Activated B cell treated with CpG ODN at 0.5 μM for 24 hours (primary cell): ENCODE measurements around the gene RASGEF1C. TPM values are rescaled to one million over a fixed set of nuclear protein-coding genes. Genes with fewer than 3 reads are reported as not detected.

Experiments used
- ATAC-seq: fragments of 200-7000 bp; cut with Tn5 transposase; one replicate; pipeline ENCODE4 v1.10.0; 2021; ENCODE audit warnings: low read depth, mild to moderate bottlenecking, moderate library complexity
- CTCF ChIA-PET: fragments of 350-600 bp; sonication (Branson Sonifier 250); formaldehyde crosslinking; loops from one replicate; lab custom pipeline; 2021; ENCODE audit warnings: antibody characterized with exemption; lab: Charles Lee
- POLR2A ChIA-PET: fragments of 350-600 bp; sonication (Branson Sonifier 250); formaldehyde crosslinking; loops from one replicate; lab custom pipeline; 2021; ENCODE audit warnings: antibody characterized with exemption; lab: Charles Lee
- DNase-seq: peaks from one replicate; pipeline ENCODE4 v3.0.0; 2022
- H3K27ac Mint-ChIP-seq: one replicate; pipeline ENCODE4 v1.8.0; 2020; ENCODE audit warnings: mixed read lengths
- H3K27me3 Mint-ChIP-seq: one replicate; pipeline ENCODE4 v1.8.0; 2021; ENCODE audit warnings: mixed read lengths
- H3K36me3 Mint-ChIP-seq: one replicate; pipeline ENCODE4 v1.8.0; 2021; ENCODE audit warnings: low read depth, mixed read lengths
- H3K4me1 Mint-ChIP-seq: one replicate; pipeline ENCODE4 v1.8.0; 2021; ENCODE audit warnings: mixed read lengths
- H3K4me3 Mint-ChIP-seq: one replicate; pipeline ENCODE4 v1.8.0; 2020; ENCODE audit warnings: mild to moderate bottlenecking, mixed read lengths
- H3K9me3 Mint-ChIP-seq: one replicate; pipeline ENCODE4 v1.8.0; 2020; ENCODE audit warnings: mixed read lengths
- intact Hi-C: fragments of 100-400 bp; cut with micrococcal nuclease; formaldehyde crosslinking; loops from one replicate; pipeline ENCODE4 v1.15.1; 2024
- total RNA-seq: library from RNA; stranded (reverse); gene quantifications from 2 replicates; pipeline ENCODE4 v1.2.3, GENCODE V29; 2022
- TF ChIP-seq, protein P1 (sequence below): fragments of 200-600 bp; IDR thresholded peaks from one replicate; pipeline ENCODE4 v1.8.0; 2022; ENCODE audit warnings: antibody characterized with exemption, mild to moderate bottlenecking

The RASGEF1C gene
- total RNA-seq, 1 donor from 2014 or later: not detected

GRCh38 chr5:180104168-180104530 is 104.9 kb downstream of the RASGEF1C start:
- POLR2A ChIA-PET: no interaction called here
- no peak overlapping the region for H3K4me3 Mint-ChIP-seq
- ATAC-seq (no peak), DNase-seq (no peak)
- H3K9me3 Mint-ChIP-seq: peaks cover 20% of the 10 kb centered on the region
- no peak overlapping the region for H3K27ac Mint-ChIP-seq
- H3K4me1 Mint-ChIP-seq: no peaks in the 10 kb centered on the region
- TF ChIP-seq, protein P1, sequence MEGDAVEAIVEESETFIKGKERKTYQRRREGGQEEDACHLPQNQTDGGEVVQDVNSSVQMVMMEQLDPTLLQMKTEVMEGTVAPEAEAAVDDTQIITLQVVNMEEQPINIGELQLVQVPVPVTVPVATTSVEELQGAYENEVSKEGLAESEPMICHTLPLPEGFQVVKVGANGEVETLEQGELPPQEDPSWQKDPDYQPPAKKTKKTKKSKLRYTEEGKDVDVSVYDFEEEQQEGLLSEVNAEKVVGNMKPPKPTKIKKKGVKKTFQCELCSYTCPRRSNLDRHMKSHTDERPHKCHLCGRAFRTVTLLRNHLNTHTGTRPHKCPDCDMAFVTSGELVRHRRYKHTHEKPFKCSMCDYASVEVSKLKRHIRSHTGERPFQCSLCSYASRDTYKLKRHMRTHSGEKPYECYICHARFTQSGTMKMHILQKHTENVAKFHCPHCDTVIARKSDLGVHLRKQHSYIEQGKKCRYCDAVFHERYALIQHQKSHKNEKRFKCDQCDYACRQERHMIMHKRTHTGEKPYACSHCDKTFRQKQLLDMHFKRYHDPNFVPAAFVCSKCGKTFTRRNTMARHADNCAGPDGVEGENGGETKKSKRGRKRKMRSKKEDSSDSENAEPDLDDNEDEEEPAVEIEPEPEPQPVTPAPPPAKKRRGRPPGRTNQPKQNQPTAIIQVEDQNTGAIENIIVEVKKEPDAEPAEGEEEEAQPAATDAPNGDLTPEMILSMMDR: no peak
- CTCF ChIA-PET: no interaction called here
- intact Hi-C loops: no loop called here
- H3K27me3 Mint-ChIP-seq: peaks cover 5% of the 10 kb centered on the region
- H3K36me3 Mint-ChIP-seq: peaks cover 3% of the 10 kb centered on the region

- Mint-ChIP-seq H3K36me3 (peaks cover 3% of the 10 kb centered on the region), H3K4me1 (no peaks in the 10 kb centered on the region), H3K27me3 (peaks cover 5% of the 10 kb centered on the region), H3K4me3 (no peak overlapping the region), H3K27ac (no peak overlapping the region), H3K9me3 (peaks cover 20% of the 10 kb centered on the region)
- ChIA-PET CTCF (no interaction called here), POLR2A (no interaction called here)
- ATAC-seq: no peak
- DNase-seq: no peak
- TF ChIP-seq, protein P1: no peak
- intact Hi-C loops: no loop called here
These were observed 105.4 kb downstream of the RASGEF1C start for GRCh38 chr5:180103487-180104167.

GRCh38 chr5:180102636-180103035 is 106.4 kb downstream of the RASGEF1C start:
- CTCF ChIA-PET: no interaction called here
- Mint-ChIP-seq H3K27ac (no peak overlapping the region), H3K4me1 (no peaks in the 10 kb centered on the region), H3K36me3 (peaks cover 3% of the 10 kb centered on the region), H3K27me3 (peaks cover 5% of the 10 kb centered on the region), H3K9me3 (peaks cover 12% of the 10 kb centered on the region), H3K4me3 (no peak overlapping the region)
- intact Hi-C loops: no loop called here
- POLR2A ChIA-PET: no interaction called here
- no peak for ATAC-seq
- TF ChIP-seq, protein P1: no peak
- DNase-seq: no peak

DNA sequence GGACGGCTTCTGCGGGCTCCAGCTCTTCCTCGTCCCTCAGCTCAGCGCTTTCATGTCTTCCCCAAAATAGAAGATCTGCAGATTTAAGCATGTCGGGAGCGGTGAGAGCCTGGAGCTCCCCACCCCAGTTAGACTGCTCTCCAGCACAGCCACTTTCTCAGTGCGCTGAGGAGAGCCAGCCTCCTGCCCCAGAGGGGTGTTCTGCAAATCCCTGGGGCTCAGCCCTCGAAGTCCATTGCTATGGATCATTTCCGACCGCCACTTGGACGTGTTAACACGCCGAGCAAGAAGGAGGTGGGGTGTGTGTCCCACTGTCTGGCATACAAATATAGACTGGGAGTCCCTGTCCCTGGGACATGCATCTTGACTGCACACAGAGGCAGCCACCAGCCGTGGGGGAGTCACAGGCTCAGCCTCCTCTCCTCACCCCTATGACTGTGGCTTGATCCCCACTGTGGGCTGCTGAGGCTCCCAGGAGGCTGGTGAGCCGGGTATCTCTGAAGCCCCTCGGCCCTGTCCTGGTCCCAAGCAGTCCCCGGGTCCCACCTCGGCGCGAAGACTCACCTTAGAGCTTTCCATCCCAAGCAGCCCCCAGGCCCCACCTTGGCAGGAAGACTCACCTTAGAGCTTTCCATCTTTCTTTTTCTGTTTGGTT is 107.4 kb downstream of the RASGEF1C start:
- no peaks in the 10 kb centered on the region for H3K4me1 Mint-ChIP-seq
- H3K9me3 Mint-ChIP-seq: peaks cover 5% of the 10 kb centered on the region
- no peak for DNase-seq
- no peak for ATAC-seq
- H3K4me3 Mint-ChIP-seq: no peak overlapping the region
- H3K27ac Mint-ChIP-seq: no peak overlapping the region
- H3K36me3 Mint-ChIP-seq: peaks cover 2% of the 10 kb centered on the region
- CTCF ChIA-PET: no interaction called here
- TF ChIP-seq, protein P1: no peak
- intact Hi-C loops: no loop called here
- peaks cover 5% of the 10 kb centered on the region for H3K27me3 Mint-ChIP-seq
- POLR2A ChIA-PET: no interaction called here

DNA sequence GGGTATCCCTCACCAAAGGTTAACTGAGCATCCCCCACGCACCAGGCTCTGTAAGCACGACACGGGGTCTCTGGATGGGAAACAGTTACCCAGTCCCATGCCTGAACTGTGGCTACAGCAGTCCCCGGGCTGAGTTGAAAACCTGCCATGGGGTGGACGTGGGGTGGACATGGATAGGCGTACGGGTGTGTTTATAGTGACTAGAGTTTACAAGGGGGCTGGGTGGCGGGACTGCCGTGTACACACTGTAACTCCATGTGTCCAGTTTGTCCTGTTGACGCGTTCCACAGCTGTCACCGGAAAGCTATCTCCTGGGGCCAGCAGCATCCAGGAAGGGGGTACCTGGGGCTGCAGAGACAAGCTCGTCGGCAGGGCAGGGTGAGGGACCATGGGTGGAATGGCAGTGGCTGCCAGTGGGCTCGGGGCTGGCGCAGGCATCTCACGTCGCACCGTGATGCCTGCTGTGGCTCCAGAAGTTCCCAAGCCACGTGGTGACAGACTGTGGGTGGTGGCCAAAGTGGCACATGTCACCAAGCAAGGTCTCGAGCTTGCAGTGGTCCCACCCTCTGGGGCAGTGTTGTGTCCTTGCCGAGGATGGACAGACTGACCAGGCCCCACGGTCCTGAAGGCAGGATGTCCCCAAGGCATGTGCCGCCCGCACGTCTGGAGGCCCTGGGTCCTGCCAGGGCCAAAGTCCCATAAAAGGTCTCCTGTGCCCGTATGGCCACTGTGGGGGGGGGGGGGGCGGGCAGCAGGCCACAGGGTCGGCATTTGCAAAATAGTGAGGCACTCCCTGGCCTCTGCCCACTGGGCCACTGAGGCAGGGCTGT is 108.2 kb downstream of the RASGEF1C start:
- TF ChIP-seq, protein P1: no peak
- DNase-seq (no peak), ATAC-seq (no peak)
- POLR2A ChIA-PET: no interaction called here
- intact Hi-C loops: no loop called here
- no peaks in the 10 kb centered on the region for H3K36me3 Mint-ChIP-seq
- H3K4me3 Mint-ChIP-seq: no peak overlapping the region
- H3K27ac Mint-ChIP-seq: no peak overlapping the region
- H3K27me3 Mint-ChIP-seq: peaks cover 5% of the 10 kb centered on the region
- no peaks in the 10 kb centered on the region for H3K4me1 Mint-ChIP-seq
- no peaks in the 10 kb centered on the region for H3K9me3 Mint-ChIP-seq
- CTCF ChIA-PET: no interaction called here
